Mononuclear cell (primary cell): ENCODE results near the gene ALKBH8. TPM values are rescaled to one million over a fixed set of nuclear protein-coding genes. Genes with fewer than 3 reads are reported as not detected.

Experiments used
- H3K27me3 ChIP-seq: 2 replicates; pipeline ENCODE4 v1.6.0; 2011; ENCODE audit warnings: low read length, control low read depth; ENCODE audit not compliant: insufficient read depth
- H3K4me1 ChIP-seq: 2 replicates; pipeline ENCODE4 v1.5.1; 2011; ENCODE audit warnings: mild to moderate bottlenecking, low read length, control low read depth; ENCODE audit not compliant: insufficient read depth
- H3K4me3 ChIP-seq: 2 replicates; pipeline ENCODE4 v1.5.1; 2011; ENCODE audit warnings: mild to moderate bottlenecking, low read length, moderate library complexity
- H3K9me3 ChIP-seq: 2 replicates; pipeline ENCODE4 v1.5.1; 2011; ENCODE audit warnings: low read depth, mild to moderate bottlenecking, control low read depth, low read length
- total RNA-seq: library from RNA; depleted of rRNA; stranded (reverse); fragments of >200 nt; gene quantifications from one replicate; pipeline ENCODE4 v1.2.3, GENCODE V29; 2012

ALKBH8 gene
- total RNA-seq, 1 donor, result 10.0 TPM

- Histone ChIP-seq H3K27me3 (no peaks in the 10 kb centered on the region), H3K4me3 (no peak overlapping the region), H3K9me3 (no peaks in the 10 kb centered on the region), H3K4me1 (peaks cover 8% of the 10 kb centered on the region)
Observed at GRCh38 chr11:107453594-107454286, 111.8 kb downstream of the ALKBH8 start.

Other genes starting within 250 kb of the ALKBH8 start
- gene CWF19L2, start 107.9 kb downstream of the ALKBH8 start, total RNA-seq, result 34.6 TPM
- gene ELMOD1, start 25.4 kb upstream of the ALKBH8 start, total RNA-seq, result under 0.01 TPM
- gene SLN, start 146.3 kb upstream of the ALKBH8 start, total RNA-seq, result not detected